NCI-H146 treated with DMSO at 0.1 percent for 48 hours (cell line): Measurements from ENCODE around the gene PLK1.
A peak's percentile ranks its signal among the peaks of the same experiment; 100 is the strongest.

Source experiments
- DNase-seq: peaks from one replicate; lab custom pipeline; 2025; ENCODE audit not compliant: unreplicated experiment; lab: John Stamatoyannopoulos, UW

Gene PLK1

DNA sequence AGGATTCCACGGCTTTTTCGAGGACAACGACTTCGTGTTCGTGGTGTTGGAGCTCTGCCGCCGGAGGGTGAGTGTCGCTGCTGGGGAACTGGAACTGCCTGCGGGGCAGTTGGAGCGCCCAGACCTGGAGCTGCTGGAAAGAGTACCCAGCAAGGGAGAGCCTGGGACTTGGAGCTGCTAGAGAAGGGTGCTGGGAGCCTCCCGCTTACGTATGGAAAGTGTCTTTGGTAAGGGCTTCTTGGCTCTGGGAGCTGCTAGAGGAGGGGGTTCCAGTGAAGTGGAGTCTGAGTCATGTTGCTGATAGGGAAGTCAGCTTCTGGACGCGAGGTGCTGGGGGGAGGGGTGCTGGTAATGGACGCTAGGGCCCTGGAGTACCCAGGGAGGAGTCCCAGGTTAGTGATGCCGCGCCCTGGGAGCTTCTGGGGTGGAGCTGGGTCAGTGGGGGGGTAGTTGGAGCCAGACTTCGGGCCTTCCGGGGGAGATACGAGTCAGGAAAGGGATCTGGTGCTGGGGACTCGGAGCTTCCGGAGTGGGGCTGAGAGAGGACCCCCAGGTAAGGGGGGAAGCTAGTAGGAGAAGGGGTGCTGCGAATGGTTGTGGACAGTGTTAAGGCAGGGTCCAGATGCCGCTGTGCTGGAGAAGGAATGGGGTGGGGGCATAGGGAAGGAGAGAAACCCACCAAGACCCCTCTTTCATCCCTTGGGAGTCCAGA, 741 bp downstream of the PLK1 start:
- DNase-seq, result peak; percentile 31

DNA sequence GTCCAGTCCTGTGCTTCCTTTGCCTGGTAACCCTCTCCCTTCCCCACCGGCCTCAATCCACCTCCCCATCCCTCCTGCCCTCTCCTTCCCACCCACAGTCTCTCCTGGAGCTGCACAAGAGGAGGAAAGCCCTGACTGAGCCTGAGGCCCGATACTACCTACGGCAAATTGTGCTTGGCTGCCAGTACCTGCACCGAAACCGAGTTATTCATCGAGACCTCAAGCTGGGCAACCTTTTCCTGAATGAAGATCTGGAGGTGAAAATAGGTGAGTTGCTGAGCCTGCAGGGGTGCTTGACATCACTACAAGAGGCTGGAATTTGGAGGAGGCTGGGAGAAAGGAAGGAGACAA, 1.3 kb downstream of the PLK1 start:
- no peak for DNase-seq

DNA sequence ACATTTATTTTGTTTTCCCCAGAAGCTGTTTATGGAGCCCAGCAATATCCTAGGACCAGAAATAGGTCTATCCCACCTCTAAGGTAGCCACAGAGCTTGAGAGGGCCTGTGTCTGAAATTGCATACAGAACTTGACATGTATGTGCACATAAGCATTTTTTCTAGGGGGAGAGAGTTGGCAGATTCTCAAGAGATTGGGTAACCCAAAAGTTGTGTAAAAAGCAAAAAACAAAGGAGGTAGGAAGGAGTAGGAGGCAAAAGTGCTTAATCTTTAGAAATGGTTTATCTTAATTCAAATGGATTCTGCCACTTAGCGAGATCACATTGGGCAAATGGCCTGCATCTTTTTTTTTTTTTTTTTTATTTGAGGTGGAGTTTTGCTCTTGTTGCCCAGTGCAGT, 3.5 kb downstream of the PLK1 start:
- DNase-seq, result no peak

DNA sequence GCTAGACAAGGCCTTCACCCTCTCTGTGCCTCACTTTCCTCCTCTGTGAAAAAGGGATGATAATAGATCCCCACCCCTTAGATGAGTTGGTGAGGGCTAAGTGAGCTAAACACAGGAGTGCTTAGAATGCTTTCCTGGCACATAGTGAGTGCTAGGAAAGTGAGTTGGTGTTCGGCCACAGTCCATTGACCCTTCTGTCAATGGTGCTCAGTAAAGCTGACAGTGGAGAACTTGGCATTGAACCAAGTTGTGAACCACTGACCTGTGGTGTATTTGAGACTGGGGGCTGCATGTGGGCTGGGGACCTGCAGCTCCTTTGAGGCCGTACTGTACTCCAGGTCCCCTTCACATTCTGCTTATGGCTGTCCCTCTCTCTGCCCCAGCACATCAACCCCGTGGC, 4.8 kb downstream of the PLK1 start:
- no peak for DNase-seq

DNA sequence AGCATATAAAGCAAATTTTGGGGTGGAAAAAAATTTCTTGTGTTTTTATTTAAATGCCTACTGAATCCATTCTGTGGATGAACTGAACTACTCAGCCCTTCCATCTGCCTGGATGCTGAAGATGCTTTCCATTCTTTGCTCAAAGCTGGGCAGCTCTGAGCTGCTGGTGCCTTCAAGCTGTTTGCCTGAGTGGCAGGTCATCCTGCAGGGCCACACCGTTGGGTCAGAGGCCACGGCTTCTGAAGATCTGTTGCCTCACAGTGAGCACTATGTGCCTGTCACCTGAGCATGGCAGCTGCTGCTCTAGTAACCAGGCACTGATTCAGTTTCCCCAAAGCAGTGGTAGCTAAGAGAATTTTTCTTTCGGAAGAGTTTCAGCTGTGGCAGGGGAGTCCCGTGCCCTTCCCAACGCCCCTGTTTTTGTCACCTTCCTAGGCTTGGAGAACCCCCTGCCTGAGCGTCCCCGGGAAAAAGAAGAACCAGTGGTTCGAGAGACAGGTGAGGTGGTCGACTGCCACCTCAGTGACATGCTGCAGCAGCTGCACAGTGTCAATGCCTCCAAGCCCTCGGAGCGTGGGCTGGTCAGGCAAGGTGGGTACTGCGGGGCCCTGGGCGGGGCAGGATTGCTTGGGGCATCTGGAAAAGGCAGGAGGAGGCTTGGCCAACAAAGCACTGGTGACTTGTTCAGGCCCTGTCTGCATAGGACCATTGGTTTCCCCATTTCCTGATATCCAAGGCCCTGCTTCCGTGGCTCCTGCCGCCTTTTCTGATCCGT, 8.5 kb downstream of the PLK1 start:
- DNase-seq, result no peak

DNA sequence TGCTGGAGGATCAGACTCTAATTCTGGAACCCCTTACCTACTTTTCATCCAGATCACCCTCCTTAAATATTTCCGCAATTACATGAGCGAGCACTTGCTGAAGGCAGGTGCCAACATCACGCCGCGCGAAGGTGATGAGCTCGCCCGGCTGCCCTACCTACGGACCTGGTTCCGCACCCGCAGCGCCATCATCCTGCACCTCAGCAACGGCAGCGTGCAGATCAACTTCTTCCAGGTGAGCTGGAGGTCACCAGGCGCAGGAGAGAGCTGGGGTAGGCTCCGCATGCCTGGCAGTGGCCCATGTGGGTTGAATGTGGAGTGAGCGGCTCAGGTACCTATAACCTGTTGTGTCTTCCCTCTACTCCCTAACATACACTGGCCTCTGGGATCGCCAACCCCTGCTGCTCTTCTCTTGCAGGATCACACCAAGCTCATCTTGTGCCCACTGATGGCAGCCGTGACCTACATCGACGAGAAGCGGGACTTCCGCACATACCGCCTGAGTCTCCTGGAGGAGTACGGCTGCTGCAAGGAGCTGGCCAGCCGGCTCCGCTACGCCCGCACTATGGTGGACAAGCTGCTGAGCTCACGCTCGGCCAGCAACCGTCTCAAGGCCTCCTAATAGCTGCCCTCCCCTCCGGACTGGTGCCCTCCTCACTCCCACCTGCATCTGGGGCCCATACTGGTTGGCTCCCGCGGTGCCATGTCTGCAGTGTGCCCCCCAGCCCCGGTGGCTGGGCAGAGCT, 10.9 kb downstream of the PLK1 start:
- no peak for DNase-seq

DNA sequence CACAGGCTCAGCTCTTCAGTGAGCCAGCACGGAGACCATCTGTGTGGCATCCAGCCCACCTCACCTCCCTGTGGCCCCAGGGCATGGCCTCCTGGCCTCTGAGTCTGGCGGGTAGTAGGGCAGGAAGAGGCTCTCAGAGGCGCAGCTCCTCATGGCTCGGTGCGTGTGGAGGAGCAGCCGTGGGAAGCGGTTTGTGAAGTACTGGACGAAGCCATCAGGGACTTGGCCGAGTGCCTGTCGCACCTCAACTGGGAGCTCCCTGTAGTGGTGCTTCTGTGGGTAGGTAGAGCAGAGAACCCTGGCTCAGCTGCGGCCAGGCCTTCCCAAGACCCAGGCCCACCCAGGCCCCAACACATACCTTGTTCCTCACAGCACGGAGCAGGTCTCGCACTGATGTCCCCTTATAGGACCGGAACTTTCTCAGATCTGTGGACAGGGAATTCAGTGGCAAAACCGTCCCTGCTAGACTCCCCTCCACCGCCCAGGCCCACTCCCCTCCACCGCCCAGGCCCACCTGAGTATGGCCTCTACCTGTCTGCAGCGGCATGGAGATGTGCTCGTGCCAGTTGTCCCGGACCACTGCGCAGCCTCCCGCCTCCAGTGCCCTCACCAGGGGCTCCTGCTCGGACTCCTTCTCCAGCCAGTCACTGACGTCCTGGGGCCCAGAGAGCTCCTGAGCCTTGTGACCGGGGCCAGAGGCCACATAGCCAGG, 12.2 kb downstream of the PLK1 start:
- DNase-seq, result no peak

DNA sequence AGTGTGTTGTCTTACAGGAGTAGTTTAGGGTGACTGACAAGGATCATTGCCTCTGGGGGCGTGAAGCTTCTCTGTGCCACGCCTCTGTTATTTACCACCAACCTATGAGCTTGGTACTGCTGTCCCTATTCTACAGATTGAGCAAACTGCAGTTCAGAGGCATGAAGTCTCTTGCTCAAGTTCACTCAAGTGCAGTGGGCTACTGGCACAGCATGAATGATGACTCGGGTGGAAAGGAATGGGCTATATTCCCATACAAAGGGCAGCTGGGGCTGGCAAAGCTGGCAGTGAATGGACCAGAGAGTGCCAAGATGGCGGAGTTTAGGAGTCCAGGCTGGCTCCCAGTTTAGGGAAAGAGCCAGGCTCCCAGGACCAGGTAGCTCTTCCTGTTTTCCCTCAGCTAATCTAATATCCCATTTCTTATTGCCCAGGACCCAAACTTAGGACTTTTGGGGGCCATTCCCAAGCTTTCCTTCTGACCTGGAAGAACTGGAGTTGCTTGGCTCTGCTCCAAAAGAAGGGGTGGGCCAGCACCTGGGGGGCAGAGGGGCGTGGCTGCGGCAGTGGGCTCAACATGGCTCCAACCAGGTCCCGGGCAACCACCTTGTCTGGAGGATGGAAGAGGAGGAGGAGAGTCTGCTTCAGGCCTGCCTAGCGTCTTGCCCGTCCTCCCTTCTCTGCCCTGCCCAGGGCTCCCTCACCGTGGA, 12.9 kb downstream of the PLK1 start:
- DNase-seq, result no peak

DNA sequence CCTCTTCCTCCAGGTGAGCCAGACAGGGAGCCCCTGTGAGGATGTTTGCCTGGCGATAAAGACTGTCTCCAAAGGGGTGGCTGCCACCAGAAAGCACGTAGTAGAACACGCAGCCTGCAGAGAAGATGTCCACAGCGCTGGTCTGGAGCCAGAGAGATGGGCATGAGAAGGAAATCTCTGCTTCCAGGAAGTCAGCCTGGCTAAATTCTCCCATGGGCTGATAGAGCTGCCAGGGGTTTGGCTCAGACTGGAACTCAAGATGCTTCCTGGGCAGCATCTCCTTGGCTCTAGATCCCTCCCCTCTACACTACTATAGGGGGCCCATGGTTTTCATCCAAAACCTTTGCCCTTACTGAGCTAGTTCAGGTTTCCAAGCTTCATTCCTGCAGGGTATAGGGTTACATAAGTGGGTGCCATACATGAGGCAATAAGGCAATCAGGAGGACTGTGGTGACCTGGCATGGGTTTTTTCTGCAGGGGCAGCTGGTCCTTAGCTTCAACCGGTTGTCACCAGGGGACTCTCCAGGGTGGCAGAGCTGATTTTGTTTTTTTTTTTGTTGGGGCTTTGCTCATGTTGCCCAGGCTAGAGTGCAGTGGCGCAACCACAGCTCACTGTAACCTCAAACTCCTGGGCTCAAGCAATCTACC, 13.6 kb downstream of the PLK1 start:
- no peak for DNase-seq

DNA sequence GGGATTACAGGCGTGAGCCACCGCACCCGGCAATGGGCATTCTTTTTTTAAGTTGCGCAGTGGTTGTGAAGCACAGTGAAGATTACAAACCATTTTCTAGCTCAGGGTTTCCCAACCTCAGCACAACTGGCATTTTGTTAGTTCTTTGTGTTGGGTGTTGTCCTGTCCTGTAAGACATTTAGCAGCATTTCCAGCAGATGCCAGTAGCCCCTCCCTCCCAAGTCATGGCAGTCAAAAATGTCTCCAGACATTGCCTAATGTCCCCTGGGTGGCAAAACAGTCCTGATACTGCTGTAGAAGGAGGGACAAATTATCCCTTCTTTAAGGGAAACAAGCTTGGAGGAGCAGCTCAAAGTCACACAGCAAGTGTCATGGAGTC, 15.6 kb downstream of the PLK1 start:
- no peak for DNase-seq

DNA sequence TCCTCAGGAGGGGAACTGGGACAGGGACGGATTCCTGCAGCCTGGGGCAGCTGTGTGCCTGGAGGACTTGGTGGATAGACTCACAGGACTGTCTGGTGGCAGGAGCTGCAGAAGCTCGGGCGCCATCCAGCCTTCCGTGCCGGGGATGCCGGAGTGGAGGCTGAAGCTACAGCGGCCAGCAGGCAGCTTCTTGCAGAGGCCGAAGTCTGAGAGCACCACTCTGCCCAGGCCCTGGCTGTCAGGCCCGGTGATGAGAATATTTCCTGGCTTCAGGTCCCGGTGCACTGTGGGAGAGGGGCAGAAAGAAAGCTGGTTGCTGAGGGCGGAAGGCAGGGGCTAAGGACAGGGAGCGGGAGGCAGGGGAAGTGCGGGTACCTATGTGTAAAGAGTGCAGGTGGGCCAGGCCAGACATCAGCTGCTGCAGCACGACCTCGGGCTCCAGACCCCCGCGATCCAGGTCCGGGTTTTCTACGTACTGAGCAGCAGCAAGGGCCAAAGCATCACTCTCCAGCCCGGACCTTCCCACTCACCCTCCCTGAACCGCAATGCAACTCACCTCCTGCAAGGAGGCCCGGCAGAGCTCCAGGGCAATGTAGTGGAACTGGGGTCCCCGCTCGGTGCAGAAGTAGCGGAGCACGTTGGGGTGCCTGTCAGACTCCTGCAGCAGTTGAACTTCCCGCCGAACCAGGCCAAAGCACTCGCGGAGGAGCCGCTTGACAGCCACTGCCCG, 16.1 kb downstream of the PLK1 start:
- DNase-seq, result no peak

DNA sequence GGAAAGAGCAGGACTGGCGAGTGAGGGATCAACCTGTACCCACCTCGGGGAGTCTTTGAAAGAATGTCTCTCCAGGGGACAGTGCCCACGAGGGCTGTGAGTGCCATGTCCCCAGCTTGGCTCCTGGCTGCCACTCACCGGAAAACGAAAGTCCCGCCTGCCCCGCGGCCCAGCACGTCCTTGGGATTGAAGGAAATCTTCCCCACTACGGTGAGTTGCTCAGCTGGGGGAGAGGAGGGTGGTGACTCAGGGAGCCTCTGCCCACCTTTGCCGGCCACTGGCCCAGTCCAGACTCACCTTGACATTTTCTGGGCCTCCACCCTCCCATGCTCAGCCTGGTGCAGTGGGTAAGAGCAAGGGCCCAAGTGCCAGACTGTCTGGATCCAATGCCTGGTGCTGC, 17.1 kb downstream of the PLK1 start:
- DNase-seq, result no peak

DNA sequence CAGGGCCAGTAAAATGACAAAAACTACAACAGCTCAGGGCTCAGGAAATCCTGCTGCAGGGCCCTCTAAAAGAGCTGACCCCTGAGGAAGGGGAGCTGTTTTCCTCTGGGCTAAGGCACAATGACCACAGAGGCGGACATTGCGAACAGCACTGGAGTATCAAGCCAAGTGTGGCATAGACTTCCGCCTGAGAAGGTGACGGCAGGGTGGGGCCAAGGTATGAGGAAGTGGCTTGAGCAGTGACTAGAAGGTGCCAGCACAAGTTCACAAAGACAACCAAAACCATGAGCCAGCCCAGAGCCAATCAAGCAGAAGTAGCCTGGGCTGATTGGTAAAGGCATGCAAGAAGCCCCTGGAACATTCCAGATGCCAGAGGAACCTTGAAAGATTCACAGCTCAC, 20.4 kb downstream of the PLK1 start:
- no peak for DNase-seq

DNA sequence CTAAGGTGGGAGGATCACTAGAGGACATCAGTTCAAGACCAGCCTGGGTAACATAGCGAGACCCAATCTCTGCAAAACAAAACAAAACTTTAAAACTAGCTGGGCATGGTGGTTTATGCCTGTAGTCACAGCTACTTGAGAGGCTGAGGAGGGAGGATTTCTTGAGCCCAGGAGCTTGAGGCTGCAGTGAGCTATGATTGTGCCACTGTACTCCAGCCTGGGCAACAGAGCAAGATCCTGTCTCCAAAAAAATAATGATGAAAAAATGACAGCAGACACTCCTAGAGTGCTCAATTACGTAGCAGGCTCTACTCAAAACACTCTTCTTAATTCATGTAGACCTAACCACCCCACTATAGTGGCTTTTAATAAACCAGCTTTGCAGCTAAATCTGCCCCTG, 21.4 kb downstream of the PLK1 start:
- DNase-seq, result no peak

DNA sequence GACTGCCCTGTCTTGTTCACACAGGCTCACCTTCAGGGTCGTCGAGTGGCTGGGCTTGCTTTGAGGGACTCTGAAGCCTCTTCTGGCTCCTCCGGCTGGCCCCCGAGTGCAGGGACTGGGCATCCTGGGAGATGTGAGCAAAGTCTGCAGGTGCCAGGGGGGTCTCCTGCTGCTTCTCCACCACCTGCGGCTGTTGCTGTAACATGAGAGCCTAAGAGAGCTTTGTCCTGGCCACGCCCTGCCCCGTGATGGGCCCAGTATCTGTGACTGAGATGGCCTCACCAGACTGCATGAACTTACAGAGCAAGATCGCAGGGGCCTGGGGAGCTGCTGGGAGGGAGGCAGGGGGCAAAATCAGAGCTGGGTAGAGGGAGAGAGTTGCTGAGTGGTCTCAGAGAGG, 21.8 kb downstream of the PLK1 start:
- DNase-seq, result peak; percentile 80

DNA sequence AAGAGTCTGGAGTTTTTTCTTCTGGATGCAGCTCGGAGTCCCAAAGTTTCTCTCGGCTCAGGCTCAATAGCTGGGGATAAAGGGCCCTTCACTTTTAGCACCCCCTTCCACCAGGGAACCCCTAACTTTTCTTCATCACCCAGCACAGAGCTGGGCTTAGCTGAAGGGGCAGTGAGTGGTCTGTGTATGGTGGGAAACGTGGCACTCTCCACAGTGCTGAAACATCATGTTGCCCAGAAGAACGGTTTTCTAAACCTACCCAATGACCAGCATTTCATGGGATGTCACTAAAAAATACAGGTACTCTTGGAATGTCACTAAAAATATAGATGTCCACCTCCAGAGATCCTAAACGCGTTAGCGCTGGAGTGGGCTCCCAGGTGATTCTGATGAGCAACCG, 22.4 kb downstream of the PLK1 start:
- no peak for DNase-seq

DNA sequence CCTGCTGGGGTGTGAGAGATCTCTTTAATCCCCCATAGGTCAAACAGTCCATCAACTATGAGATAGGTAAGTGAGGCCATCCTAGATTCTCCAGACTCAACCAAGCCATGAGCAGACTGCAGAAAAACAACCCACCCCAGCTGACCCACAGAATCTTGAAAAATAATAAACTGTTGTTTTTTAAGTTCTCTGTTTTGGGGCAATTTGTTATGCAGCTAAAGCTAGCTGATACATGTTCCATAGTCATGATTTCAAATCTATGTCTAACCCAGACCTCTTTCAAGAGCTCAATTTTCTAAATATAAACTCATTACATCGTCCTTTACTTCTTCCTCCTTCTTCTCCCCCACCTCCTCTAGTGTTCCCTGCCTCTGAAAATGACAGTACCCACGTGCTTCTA, 24.3 kb downstream of the PLK1 start:
- DNase-seq, result no peak

DNA sequence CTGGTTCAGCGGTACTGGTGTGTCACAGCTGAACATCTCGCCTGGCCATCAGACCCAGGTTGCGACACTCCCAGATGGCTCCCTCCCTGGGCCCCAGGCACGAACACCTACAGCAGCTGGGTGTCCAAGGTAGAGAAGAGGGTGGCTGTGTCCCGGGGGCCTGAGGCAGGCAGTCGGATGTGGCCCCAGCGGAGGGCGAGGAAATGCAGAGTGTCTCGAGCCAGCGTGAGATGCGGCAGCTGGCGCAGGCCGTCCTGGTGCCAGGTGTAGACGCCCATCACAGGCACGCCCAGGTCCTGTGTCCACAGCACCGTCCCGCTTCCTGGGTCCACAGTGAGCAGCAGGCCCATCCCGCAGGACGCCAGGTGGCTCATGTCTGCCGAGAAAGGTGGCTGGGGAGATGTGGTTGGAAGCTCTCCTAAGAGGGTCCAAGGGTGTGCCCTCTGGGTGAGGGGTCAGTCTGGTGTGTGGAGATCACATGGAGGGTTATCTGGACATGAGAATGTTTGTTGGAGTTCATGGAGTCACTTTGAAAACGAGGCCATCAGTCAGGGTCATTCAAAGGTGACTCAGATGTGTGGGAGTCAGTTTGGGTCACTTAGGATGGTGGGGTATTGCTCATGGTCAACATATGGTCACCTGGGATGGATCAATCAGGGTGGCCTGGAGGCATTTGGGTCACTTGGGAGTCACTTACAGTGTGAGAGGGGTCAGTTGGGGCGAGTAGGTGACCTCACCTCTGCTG, 26.3 kb downstream of the PLK1 start:
- DNase-seq, result no peak

DNA sequence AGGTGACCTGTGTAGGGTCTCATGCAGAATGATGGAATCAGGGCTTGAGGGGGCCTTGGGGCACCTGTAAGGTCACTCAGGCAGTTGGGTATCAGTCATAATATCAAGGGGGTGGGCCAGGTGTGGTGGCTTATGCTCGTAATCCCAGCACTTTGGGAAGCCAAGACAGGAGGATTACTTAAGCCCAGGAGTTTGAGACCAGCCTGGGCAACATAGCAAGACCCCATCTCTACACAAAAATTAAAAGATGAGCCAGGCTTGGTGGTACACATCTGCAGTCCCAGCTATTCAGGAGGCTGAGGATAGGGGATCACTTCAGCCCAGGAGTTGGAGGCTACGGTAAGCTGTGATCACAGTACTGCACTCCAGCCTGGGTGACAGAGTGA, 26.8 kb downstream of the PLK1 start:
- no peak for DNase-seq
